Left hindlimb (tissue), 1 donor: ENCODE measurements around the gene FOXD4L6.
"Not testable (repeated sequence)": the region's sequence is repeated elsewhere in the genome, so short reads cannot be mapped to it uniquely, and the experiment has no call there.

Experiments used
- DNase-seq: peaks from one replicate; pipeline ENCODE4 v3.0.0-alpha.2; 2018

FOXD4L6 gene

GRCh38 chr9:41098759-41099158 is 29.7 kb downstream of the FOXD4L6 start:
- not testable (repeated sequence) for DNase-seq

GRCh38 chr9:41095060-41095459 is 33.4 kb downstream of the FOXD4L6 start:
- DNase-seq: not testable (repeated sequence)

- DNase-seq: not testable (repeated sequence)
Observed at GRCh38 chr9:41094010-41094773, 34.3 kb downstream of the FOXD4L6 start.

GRCh38 chr9:41090922-41091321 is 37.6 kb downstream of the FOXD4L6 start:
- DNase-seq: not testable (repeated sequence)

GRCh38 chr9:41090386-41090785 is 38.1 kb downstream of the FOXD4L6 start:
- not testable (repeated sequence) for DNase-seq

- not testable (repeated sequence) for DNase-seq
Observed at GRCh38 chr9:41088450-41089059, 39.9 kb downstream of the FOXD4L6 start.

GRCh38 chr9:41087929-41088328 is 40.6 kb downstream of the FOXD4L6 start:
- not testable (repeated sequence) for DNase-seq

GRCh38 chr9:41087157-41087780 is 41.2 kb downstream of the FOXD4L6 start:
- not testable (repeated sequence) for DNase-seq

GRCh38 chr9:41086685-41087084 is 41.8 kb downstream of the FOXD4L6 start:
- not testable (repeated sequence) for DNase-seq

GRCh38 chr9:41086215-41086614 is 42.3 kb downstream of the FOXD4L6 start:
- not testable (repeated sequence) for DNase-seq

GRCh38 chr9:41082358-41082757 is 46.1 kb downstream of the FOXD4L6 start:
- not testable (repeated sequence) for DNase-seq

- DNase-seq: not testable (repeated sequence)
Observed at GRCh38 chr9:41079464-41079863, 49.0 kb downstream of the FOXD4L6 start.

- DNase-seq: not testable (repeated sequence)
Observed at GRCh38 chr9:41077586-41077985, 50.9 kb downstream of the FOXD4L6 start.
